Progenitor cell of endocrine pancreas (in vitro differentiated cells): ENCODE results near the gene CDC26. TPM values are rescaled to one million over a fixed set of nuclear protein-coding genes. Genes with fewer than 3 reads are reported as not detected.

ENCODE experiments used
- DNase-seq: peaks from one replicate; pipeline ENCODE4 v3.0.0; 2021; ENCODE audit warnings: low spot score; ENCODE audit not compliant: unreplicated experiment
- H3K27ac Mint-ChIP-seq: 2 replicates; pipeline ENCODE4 v1.8.0; 2021; ENCODE audit warnings: mild to moderate bottlenecking, moderate library complexity, mixed read lengths
- H3K27me3 Mint-ChIP-seq: 2 replicates; pipeline ENCODE4 v1.8.0; 2021; ENCODE audit warnings: mixed read lengths
- H3K36me3 Mint-ChIP-seq: 2 replicates; pipeline ENCODE4 v1.8.0; 2022; ENCODE audit warnings: mixed read lengths; ENCODE audit not compliant: insufficient read depth
- H3K4me1 Mint-ChIP-seq: 2 replicates; pipeline ENCODE4 v1.8.0; 2021; ENCODE audit warnings: low read depth, mixed read lengths
- H3K4me3 Mint-ChIP-seq: 2 replicates; pipeline ENCODE4 v1.8.0; 2021; ENCODE audit warnings: low read depth, mild to moderate bottlenecking, moderate library complexity, mixed read lengths
- H3K9me3 Mint-ChIP-seq: 2 replicates; pipeline ENCODE4 v1.8.0; 2021; ENCODE audit warnings: low read depth, mixed read lengths
- total RNA-seq: library from RNA; stranded (reverse); gene quantifications from 2 replicates; pipeline ENCODE4 v1.2.1, GENCODE V29; 2021
- TF ChIP-seq, protein P1 (sequence below): fragments of 200-600 bp; sonication (generic); IDR thresholded peaks from one replicate; pipeline ENCODE4 v1.5.0; 2021; ENCODE audit warnings: antibody characterized with exemption, mild to moderate bottlenecking; ENCODE audit not compliant: unreplicated experiment

The CDC26 gene
- total RNA-seq, 1 donor from 2014 or later = 36.6 TPM

DNA sequence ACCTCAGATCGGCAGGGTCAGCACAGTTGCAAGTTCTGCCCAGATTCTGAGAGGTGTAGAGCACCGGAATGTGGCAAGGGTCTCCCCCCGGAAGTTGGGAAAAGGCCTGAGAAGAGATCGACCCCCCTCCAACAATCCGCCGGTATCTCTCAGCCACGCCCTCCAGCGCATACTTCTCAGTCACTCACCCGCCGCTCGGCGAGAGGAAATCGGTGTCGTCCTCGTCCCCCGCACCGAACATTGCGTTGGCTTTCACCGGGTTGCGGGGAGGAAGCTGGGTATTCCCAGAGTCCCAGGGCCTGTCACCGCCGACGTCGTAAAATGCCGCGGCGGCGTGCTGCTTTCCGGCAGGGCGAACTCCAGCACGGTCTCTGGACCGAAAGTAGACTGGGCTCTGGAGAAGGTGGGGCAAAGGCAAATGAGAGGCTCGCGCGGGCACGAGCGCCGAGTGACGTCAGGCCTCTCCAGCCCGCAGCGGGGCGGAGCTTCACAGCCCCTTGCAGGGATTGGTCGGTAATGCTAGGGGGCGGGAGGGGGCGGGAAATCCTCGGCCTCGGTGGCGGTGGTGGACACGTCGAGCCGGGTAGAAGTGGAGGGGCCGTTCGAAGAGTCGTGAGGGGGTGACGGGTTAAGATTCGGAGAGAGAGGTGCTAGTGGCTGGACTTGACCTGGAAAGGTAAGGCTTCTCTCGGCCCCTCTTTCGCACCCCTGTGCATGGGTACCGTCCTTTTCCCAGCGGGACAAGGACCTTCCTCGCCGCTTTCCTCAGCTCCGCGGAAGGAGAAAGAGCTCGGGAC lies 54.2 kb downstream of the CDC26 start, which contains the start of the genes FKBP15 and SLC31A1:
FKBP15 (minus strand) TSS at position 275 of the 797 bp plus-strand sequence; CDS start at position 241, 34 bp downstream.
SLC31A1 (plus strand) TSS at position 542 of the 797 bp plus-strand sequence. CDS start 34,605 bp downstream, outside the sequence.
- TF ChIP-seq, protein P1, sequence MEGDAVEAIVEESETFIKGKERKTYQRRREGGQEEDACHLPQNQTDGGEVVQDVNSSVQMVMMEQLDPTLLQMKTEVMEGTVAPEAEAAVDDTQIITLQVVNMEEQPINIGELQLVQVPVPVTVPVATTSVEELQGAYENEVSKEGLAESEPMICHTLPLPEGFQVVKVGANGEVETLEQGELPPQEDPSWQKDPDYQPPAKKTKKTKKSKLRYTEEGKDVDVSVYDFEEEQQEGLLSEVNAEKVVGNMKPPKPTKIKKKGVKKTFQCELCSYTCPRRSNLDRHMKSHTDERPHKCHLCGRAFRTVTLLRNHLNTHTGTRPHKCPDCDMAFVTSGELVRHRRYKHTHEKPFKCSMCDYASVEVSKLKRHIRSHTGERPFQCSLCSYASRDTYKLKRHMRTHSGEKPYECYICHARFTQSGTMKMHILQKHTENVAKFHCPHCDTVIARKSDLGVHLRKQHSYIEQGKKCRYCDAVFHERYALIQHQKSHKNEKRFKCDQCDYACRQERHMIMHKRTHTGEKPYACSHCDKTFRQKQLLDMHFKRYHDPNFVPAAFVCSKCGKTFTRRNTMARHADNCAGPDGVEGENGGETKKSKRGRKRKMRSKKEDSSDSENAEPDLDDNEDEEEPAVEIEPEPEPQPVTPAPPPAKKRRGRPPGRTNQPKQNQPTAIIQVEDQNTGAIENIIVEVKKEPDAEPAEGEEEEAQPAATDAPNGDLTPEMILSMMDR = no peak
- peaks cover 38% of the 10 kb centered on the region for H3K4me1 Mint-ChIP-seq
- peak within 1 kb of the TSS; percentile 95 for H3K27ac Mint-ChIP-seq
- DNase-seq = peak; percentile 96
- H3K36me3 Mint-ChIP-seq = no peaks in the 10 kb centered on the region
- H3K4me3 Mint-ChIP-seq = peak within 1 kb of the TSS; percentile 89
- no peaks in the 10 kb centered on the region for H3K9me3 Mint-ChIP-seq
- no peaks in the 10 kb centered on the region for H3K27me3 Mint-ChIP-seq

DNA sequence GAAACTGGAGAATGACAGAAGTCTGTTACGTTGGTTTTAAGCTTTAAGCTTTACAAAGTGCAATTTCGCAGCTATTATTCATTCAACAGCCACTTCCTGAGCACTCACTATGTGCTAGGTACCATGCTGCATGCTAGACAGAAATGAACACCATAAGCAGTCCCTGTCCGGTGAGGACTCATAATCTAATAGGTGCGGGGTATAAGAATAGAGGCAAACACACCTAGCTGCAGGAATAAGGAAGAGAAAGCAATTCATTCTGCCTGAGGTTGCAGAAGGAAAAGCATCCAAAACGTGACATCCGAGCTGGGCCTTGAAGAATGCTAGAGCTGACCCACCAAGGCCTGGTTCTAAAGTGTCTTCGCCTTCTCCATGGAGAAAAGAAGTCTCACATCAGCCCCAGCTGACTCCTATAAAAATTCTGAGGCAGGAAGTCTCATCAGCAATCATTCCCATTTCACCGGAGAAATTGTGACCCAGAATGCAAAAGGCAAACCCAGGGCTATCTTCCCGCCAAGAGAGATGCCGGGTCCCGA lies 54.8 kb downstream of the CDC26 start:
- Mint-ChIP-seq H3K4me3 (peak overlapping the region; percentile 89), H3K27me3 (no peaks in the 10 kb centered on the region), H3K4me1 (peaks cover 39% of the 10 kb centered on the region), H3K36me3 (no peaks in the 10 kb centered on the region), H3K27ac (peak overlapping the region; percentile 95), H3K9me3 (no peaks in the 10 kb centered on the region)
- TF ChIP-seq, protein P1 = no peak
- no peak for DNase-seq

DNA sequence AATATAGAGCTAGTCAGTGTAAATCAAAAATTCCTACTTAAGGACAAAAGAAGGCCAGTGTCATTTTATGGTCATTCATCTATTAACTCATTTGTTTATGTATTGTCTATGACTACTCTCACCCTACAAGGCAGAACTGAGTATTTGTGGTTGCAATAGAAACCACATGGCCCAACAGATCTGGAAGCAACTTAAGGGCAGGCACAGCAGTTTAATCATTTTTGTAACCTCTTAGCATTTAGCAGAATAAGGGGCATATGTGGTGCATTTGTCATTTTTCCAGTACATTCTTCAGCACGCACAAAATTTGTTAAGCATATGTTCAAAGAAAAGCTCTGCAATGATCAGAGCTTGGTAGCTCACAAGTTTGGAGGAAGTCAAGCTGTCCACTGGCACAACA lies 55.4 kb downstream of the CDC26 start:
- Mint-ChIP-seq H3K27ac (peak overlapping the region; percentile 0), H3K4me3 (peak overlapping the region; percentile 89), H3K27me3 (no peaks in the 10 kb centered on the region)

DNA sequence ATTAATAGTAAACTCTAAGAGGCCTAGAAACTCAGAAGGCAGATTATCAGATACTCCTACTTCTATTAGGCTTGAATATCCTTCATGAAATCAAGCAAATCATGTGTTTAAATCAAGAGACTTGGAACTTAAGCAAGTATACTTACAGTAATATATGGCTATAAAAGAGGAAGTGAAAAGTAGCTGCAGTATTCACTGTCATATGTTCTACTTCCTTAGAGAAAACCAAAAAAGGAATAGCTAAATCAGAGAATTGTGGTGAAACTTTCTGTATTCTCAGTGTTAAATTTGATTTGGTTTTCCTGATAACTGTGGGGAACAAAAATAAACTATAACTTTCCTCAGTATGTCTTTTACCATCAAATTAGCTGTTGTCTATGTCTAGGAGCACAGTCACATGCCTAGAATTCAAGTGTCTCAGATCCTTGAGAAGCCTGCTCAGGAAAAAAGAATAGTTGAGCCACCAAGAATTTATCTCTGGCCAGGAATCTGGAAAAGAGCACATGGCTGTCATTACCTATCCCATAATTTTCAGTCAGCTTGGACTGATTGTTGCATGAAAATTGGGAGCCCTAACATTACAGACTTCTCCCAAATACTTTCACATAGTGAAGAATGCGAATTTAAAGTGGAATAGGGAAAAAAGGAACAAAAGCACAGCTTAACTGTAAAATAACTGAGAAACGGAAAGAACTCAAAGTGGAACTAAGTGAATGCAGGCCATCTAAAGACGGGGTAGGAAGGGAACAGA lies 56.0 kb downstream of the CDC26 start:
- H3K4me3 Mint-ChIP-seq = peak overlapping the region; percentile 89
- no peaks in the 10 kb centered on the region for H3K9me3 Mint-ChIP-seq
- H3K4me1 Mint-ChIP-seq = peaks cover 45% of the 10 kb centered on the region
- H3K36me3 Mint-ChIP-seq = peaks cover 2% of the 10 kb centered on the region
- no peaks in the 10 kb centered on the region for H3K27me3 Mint-ChIP-seq
- no peak for DNase-seq
- H3K27ac Mint-ChIP-seq = peak overlapping the region; percentile 0
- TF ChIP-seq, protein P1 = no peak

More for the DNA sequence above, 55.4 kb downstream of the CDC26 start:
- Mint-ChIP-seq H3K9me3 (no peaks in the 10 kb centered on the region), H3K36me3 (peaks cover 2% of the 10 kb centered on the region), H3K4me1 (peaks cover 43% of the 10 kb centered on the region)
- TF ChIP-seq, protein P1 = no peak
- no peak for DNase-seq

Other genes with a start within 250 kb of the CDC26 start
- 7.9 and 8.7 TPM in 2 replicates for gene ZFP37, start 218.8 kb downstream of the CDC26 start, total RNA-seq
- gene SLC31A2, start 124.6 kb downstream of the CDC26 start, total RNA-seq = 3.0 and 3.3 TPM in 2 replicates
- gene FKBP15, start 54.3 kb downstream of the CDC26 start, total RNA-seq = 26.9 and 29.3 TPM in 2 replicates
- 28.2 and 28.5 TPM in 2 replicates for gene SLC31A1, start 54.0 kb downstream of the CDC26 start, total RNA-seq
- gene PRPF4, start 86 bp upstream of the CDC26 start, total RNA-seq = 33.6 and 35.1 TPM in 2 replicates
- 0.26 and 0.44 TPM in 2 replicates for gene RNF183, start 27.8 kb upstream of the CDC26 start, total RNA-seq
- 5.1 and 5.7 TPM in 2 replicates for gene WDR31, start 64.7 kb upstream of the CDC26 start, total RNA-seq
- gene BSPRY, start 74.0 kb upstream of the CDC26 start, total RNA-seq = 18.8 and 19.7 TPM in 2 replicates
- gene HDHD3, start 101.4 kb upstream of the CDC26 start, total RNA-seq = 77.4 and 83.9 TPM in 2 replicates
- gene ALAD, start 125.7 kb upstream of the CDC26 start, total RNA-seq = 59.3 and 64.3 TPM in 2 replicates
- gene POLE3, start 135.1 kb upstream of the CDC26 start, total RNA-seq = 36.6 and 40.5 TPM in 2 replicates
- gene C9orf43, start 135.2 kb upstream of the CDC26 start, total RNA-seq = 0.51 and 1.6 TPM in 2 replicates
- gene RGS3, start 188.2 kb upstream of the CDC26 start, total RNA-seq = 39.3 and 44.2 TPM in 2 replicates